ENCODE measurements around the gene GOLGA6B. TPM values are rescaled to one million over a fixed set of nuclear protein-coding genes. Genes with fewer than 3 reads are reported as not detected.
A peak's percentile ranks its signal among the peaks of the same experiment; 100 is the strongest.
"Not testable (repeated sequence)": the region's sequence is repeated elsewhere in the genome, so short reads cannot be mapped to it uniquely, and the experiment has no call there.

Gene GOLGA6B
- polyA plus RNA-seq, 1 donor = 0.07 TPM

- H3K36me3 ChIP-seq (ENCODE audit: control insufficient read depth, insufficient read depth, low read length); H3K4me3 ChIP-seq (ENCODE audit: low read length); H3K27ac ChIP-seq (ENCODE audit: low read length); DNase-seq; H3K9me3 ChIP-seq (ENCODE audit: control insufficient read depth, low read depth, low read length); H3K4me1 ChIP-seq (ENCODE audit: control insufficient read depth, insufficient read depth, low read length); H3K27me3 ChIP-seq (ENCODE audit: control insufficient read depth, insufficient read depth, low read length): not testable (repeated sequence)
- no CpG with 5 or more reads among the region's 11 CpGs for WGBS (ENCODE audit: insufficient coverage, low lambda C conversion rate)
These were observed 11.2 kb downstream of the GOLGA6B start for GRCh38 chr15:72665706-72666105.

- H3K36me3 ChIP-seq (ENCODE audit: control insufficient read depth, insufficient read depth, low read length); H3K27me3 ChIP-seq (ENCODE audit: control insufficient read depth, insufficient read depth, low read length); H3K4me1 ChIP-seq (ENCODE audit: control insufficient read depth, insufficient read depth, low read length); H3K4me3 ChIP-seq (ENCODE audit: low read length); DNase-seq; H3K9me3 ChIP-seq (ENCODE audit: control insufficient read depth, low read depth, low read length); H3K27ac ChIP-seq (ENCODE audit: low read length): not testable (repeated sequence)
- no CpG with 5 or more reads among the region's 6 CpGs for WGBS (ENCODE audit: insufficient coverage, low lambda C conversion rate)
These were observed 15.3 kb downstream of the GOLGA6B start for GRCh38 chr15:72669803-72670202.

- H3K27ac ChIP-seq (ENCODE audit: low read length) = not testable (repeated sequence)
- peak overlapping the region; percentile 25 for H3K4me3 ChIP-seq (ENCODE audit: low read length)
- no CpG with 5 or more reads among the region's 8 CpGs for WGBS (ENCODE audit: insufficient coverage, low lambda C conversion rate)
These were observed 16.3 kb downstream of the GOLGA6B start for GRCh38 chr15:72670656-72671352.

GRCh38 chr15:72671525-72671924 lies 17.0 kb downstream of the GOLGA6B start:
- Histone ChIP-seq H3K27ac (ENCODE audit: low read length) (no peak overlapping the region), H3K4me3 (ENCODE audit: low read length) (no peak overlapping the region), H3K9me3 (ENCODE audit: control insufficient read depth, low read depth, low read length) (no peaks in the 10 kb centered on the region), H3K4me1 (ENCODE audit: control insufficient read depth, insufficient read depth, low read length) (no peaks in the 10 kb centered on the region), H3K27me3 (ENCODE audit: control insufficient read depth, insufficient read depth, low read length) (peaks cover 15% of the 10 kb centered on the region), H3K36me3 (ENCODE audit: control insufficient read depth, insufficient read depth, low read length) (no peaks in the 10 kb centered on the region)
- no peak for DNase-seq
- no CpG with 5 or more reads among the region's 3 CpGs for WGBS (ENCODE audit: insufficient coverage, low lambda C conversion rate)

More at GRCh38 chr15:72670656-72671352, 16.3 kb downstream of the GOLGA6B start:
- H3K9me3 ChIP-seq (ENCODE audit: control insufficient read depth, low read depth, low read length); H3K36me3 ChIP-seq (ENCODE audit: control insufficient read depth, insufficient read depth, low read length); H3K27me3 ChIP-seq (ENCODE audit: control insufficient read depth, insufficient read depth, low read length); H3K4me1 ChIP-seq (ENCODE audit: control insufficient read depth, insufficient read depth, low read length): not testable (repeated sequence)
- peak; percentile 59 to 89 for DNase-seq

GRCh38 chr15:72676838-72677237 lies 22.3 kb downstream of the GOLGA6B start:
- peaks cover 38% of the 10 kb centered on the region for H3K27me3 ChIP-seq (ENCODE audit: control insufficient read depth, insufficient read depth, low read length)
- H3K4me1 ChIP-seq (ENCODE audit: control insufficient read depth, insufficient read depth, low read length) = no peaks in the 10 kb centered on the region
- WGBS (ENCODE audit: insufficient coverage, low lambda C conversion rate) = no CpG with 5 or more reads among the region's 4 CpGs
- no peak for DNase-seq
- H3K27ac ChIP-seq (ENCODE audit: low read length) = no peak overlapping the region
- H3K36me3 ChIP-seq (ENCODE audit: control insufficient read depth, insufficient read depth, low read length) = no peaks in the 10 kb centered on the region
- no peaks in the 10 kb centered on the region for H3K9me3 ChIP-seq (ENCODE audit: control insufficient read depth, low read depth, low read length)
- no peak overlapping the region for H3K4me3 ChIP-seq (ENCODE audit: low read length)

- no peaks in the 10 kb centered on the region for H3K4me1 ChIP-seq (ENCODE audit: control insufficient read depth, insufficient read depth, low read length)
- DNase-seq = no peak
- no peaks in the 10 kb centered on the region for H3K9me3 ChIP-seq (ENCODE audit: control insufficient read depth, low read depth, low read length)
- no peak overlapping the region for H3K27ac ChIP-seq (ENCODE audit: low read length)
- H3K36me3 ChIP-seq (ENCODE audit: control insufficient read depth, insufficient read depth, low read length) = no peaks in the 10 kb centered on the region
- no peak overlapping the region for H3K4me3 ChIP-seq (ENCODE audit: low read length)
- no CpG with 5 or more reads among the region's 3 CpGs for WGBS (ENCODE audit: insufficient coverage, low lambda C conversion rate)
- H3K27me3 ChIP-seq (ENCODE audit: control insufficient read depth, insufficient read depth, low read length) = peaks cover 28% of the 10 kb centered on the region
These were observed 26.4 kb downstream of the GOLGA6B start for GRCh38 chr15:72680931-72681330.

- no peak for DNase-seq
- WGBS (ENCODE audit: insufficient coverage, low lambda C conversion rate) = 100% methylated on average over 1 of the region's 3 CpGs
- Histone ChIP-seq H3K27me3 (ENCODE audit: control insufficient read depth, insufficient read depth, low read length) (peaks cover 17% of the 10 kb centered on the region), H3K36me3 (ENCODE audit: control insufficient read depth, insufficient read depth, low read length) (no peaks in the 10 kb centered on the region), H3K27ac (ENCODE audit: low read length) (no peak overlapping the region), H3K4me3 (ENCODE audit: low read length) (no peak overlapping the region), H3K4me1 (ENCODE audit: control insufficient read depth, insufficient read depth, low read length) (no peaks in the 10 kb centered on the region), H3K9me3 (ENCODE audit: control insufficient read depth, low read depth, low read length) (no peaks in the 10 kb centered on the region)
These were observed 28.3 kb downstream of the GOLGA6B start for GRCh38 chr15:72682772-72683171.

GRCh38 chr15:72685301-72685924 lies 30.9 kb downstream of the GOLGA6B start:
- H3K27ac ChIP-seq (ENCODE audit: low read length) = peak overlapping the region; percentile 91
- no peaks in the 10 kb centered on the region for H3K9me3 ChIP-seq (ENCODE audit: control insufficient read depth, low read depth, low read length)
- no CpG with 5 or more reads among the region's 23 CpGs for WGBS (ENCODE audit: insufficient coverage, low lambda C conversion rate)
- H3K4me3 ChIP-seq (ENCODE audit: low read length) = peak overlapping the region; percentile 87
- H3K27me3 ChIP-seq (ENCODE audit: control insufficient read depth, insufficient read depth, low read length) = peaks cover 5% of the 10 kb centered on the region
- DNase-seq = no peak
- no peaks in the 10 kb centered on the region for H3K36me3 ChIP-seq (ENCODE audit: control insufficient read depth, insufficient read depth, low read length)
- no peaks in the 10 kb centered on the region for H3K4me1 ChIP-seq (ENCODE audit: control insufficient read depth, insufficient read depth, low read length)

- Histone ChIP-seq H3K36me3 (ENCODE audit: control insufficient read depth, insufficient read depth, low read length) (no peaks in the 10 kb centered on the region), H3K27me3 (ENCODE audit: control insufficient read depth, insufficient read depth, low read length) (no peaks in the 10 kb centered on the region), H3K9me3 (ENCODE audit: control insufficient read depth, low read depth, low read length) (no peaks in the 10 kb centered on the region), H3K4me3 (ENCODE audit: low read length) (peak within 1 kb of the TSS; percentile 87), H3K4me1 (ENCODE audit: control insufficient read depth, insufficient read depth, low read length) (no peaks in the 10 kb centered on the region), H3K27ac (ENCODE audit: low read length) (peak within 1 kb of the TSS; percentile 91)
- peak; percentile 91 to 95 for DNase-seq
- WGBS (ENCODE audit: insufficient coverage, low lambda C conversion rate) = 0% methylated on average over 3 of the region's 49 CpGs
These were observed 31.7 kb downstream of the GOLGA6B start, which contains the start of the genes BBS4 and HIGD2B for GRCh38 chr15:72685925-72686794. Gene BBS4, plus strand, starts transcription at chr15:72686207. Its CDS starts 21 bp downstream, at chr15:72686228. Gene HIGD2B, minus strand, starts transcription at chr15:72686182. Its CDS starts 9,808 bp downstream, at chr15:72676374.

- Histone ChIP-seq H3K9me3 (ENCODE audit: control insufficient read depth, low read depth, low read length) (no peaks in the 10 kb centered on the region), H3K27me3 (ENCODE audit: control insufficient read depth, insufficient read depth, low read length) (no peaks in the 10 kb centered on the region), H3K36me3 (ENCODE audit: control insufficient read depth, insufficient read depth, low read length) (no peaks in the 10 kb centered on the region), H3K4me1 (ENCODE audit: control insufficient read depth, insufficient read depth, low read length) (no peaks in the 10 kb centered on the region), H3K27ac (ENCODE audit: low read length) (no peak overlapping the region), H3K4me3 (ENCODE audit: low read length) (no peak overlapping the region)
- no peak for DNase-seq
- WGBS (ENCODE audit: insufficient coverage, low lambda C conversion rate) = 100% methylated on average over 1 of the region's 5 CpGs
These were observed 34.2 kb downstream of the GOLGA6B start for GRCh38 chr15:72688697-72689096.
